Measurements from ENCODE around the gene ZFYVE21. TPM values are rescaled to one million over a fixed set of nuclear protein-coding genes. Genes with fewer than 3 reads are reported as not detected.

ZFYVE21 gene
- total RNA-seq, 1 experiment from 2014 or later: 36.2 TPM

DNA sequence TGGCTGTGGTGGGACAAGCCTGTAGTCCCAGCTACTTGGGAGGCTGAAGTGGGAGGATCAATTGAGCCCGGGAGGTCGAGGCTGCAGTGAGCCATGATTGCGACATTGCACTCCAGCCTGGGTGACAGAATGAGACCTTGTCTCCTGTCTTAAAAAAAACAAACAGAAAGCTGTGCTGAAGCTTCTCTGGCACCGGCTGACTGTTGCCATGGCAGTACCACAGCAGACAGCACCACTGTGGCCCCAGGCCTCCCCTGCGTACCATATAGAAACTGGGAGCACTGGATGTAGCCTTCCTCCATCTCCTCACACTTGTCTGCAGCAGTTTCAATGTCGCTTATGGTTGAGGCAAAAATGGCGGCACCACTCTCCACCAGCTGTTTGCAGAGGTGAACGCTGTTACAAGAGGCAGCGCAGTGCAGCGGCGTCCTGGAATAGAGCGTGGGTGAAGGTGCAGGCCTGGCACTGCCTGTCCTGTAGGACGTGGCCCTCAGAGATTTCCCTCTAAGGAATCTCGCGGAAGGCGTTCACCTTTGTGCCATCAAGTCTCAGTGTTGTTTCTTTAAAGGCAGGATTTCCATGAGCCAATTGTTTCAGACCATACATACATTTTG, 21.9 kb downstream of the ZFYVE21 start:
- no peak for DNase-seq (ENCODE audit: low read depth)

DNA sequence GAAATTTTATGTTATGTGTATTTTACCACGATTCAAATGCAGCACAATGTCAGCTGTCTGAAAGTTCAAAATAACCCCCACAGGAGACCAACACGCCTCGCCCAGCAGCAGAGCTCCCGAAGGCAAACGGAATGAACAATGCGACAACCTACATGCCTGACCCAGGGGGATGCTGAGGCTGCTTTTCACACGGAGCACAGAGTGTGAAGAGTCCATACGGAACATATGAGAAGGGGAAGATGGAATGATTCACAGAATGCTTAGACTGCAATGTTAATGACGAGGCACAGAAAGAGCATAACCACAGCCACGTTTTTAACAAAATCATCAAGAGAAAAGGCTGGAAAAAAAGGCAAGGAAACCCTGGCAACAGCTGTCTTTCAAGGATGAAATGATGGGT, 22.6 kb downstream of the ZFYVE21 start:
- no peak for DNase-seq (ENCODE audit: low read depth)

DNA sequence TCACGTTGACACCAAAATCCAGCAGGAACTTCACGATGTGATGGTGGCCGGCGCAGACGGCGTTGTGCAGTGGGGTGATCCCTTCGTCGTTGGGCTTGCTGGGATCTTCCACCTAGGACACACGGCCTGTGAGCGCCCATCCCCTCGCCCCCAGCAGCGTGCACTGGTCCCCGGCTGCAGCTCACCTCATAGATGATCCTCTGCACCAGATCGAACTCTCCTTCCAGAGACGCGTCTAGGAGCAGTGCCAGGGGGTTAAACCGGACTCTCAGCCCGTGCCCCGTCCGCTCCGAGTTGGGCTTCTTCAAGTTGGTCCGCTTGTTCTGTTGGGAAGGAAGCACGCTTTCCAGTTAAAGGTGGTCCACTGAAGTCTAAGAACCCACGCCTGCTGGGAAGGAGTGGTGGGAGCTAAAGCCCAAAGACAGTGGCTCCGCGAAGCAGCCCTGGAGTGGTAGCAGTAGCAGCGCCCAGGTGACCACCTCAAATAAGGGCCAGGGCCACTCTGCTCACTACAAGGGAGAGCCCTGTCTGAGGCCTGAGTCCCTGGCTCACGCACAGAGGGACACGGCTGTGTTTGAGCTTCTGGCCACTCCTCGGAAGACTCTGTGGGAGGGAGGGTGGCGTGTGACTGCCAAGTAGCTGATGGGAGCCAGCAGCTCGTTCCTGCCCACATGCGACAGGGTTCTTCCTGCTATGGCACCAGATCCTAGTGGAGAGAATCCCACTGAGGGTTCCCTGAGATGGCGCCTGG, 23.3 kb downstream of the ZFYVE21 start:
- DNase-seq (ENCODE audit: low read depth): no peak

DNA sequence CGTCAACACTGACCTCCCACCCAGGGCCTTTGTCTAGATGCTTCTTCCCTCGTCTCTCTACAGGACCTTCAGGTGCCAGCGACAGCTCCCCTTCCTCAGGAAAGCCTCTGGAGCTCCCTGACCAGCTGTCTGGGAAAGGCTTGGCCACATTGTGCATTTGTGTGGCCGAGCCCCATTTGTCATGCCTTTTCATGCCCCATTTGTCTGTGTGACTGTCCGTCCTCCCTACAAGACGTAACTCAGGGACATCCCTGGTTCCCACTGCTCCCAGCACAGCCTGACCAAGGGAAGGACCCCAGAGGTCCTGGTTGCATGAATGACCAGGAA, 23.8 kb downstream of the ZFYVE21 start:
- no peak for DNase-seq (ENCODE audit: low read depth)

DNA sequence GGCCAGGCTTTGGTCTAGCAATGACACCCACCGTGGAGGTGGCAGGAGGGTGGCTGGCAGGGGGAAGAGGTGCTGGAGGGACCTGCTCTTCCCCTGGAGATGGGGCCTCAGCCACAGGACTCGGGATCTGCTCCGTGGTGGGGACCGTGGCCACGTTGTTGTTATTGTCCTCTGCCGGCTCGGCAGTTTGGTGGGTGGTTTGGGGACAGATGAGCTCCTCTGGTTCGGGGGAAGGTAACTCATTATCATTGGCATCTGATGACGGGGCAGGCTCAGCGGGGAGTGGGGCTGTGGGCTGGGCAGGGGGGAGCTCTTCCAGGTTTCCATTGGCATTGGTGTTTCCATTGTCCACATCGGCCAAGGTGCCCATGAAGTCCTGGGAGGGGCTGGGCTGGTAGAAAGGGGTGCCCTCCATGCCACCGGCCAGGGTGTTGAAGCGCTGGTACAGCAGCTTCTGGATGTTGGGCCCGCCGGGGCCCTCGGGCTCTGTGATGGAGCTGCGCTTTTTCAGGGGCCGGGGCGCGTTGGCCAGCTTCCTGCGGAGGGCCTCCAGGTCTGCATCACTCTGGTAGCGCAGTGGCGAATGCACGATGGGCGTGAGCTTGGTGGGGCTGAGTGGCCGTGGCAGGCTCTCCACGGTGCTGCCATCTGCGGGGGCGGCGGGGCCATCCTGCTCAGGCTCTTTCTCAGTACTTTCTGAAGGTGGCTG, 24.3 kb downstream of the ZFYVE21 start:
- DNase-seq (ENCODE audit: low read depth): no peak

DNA sequence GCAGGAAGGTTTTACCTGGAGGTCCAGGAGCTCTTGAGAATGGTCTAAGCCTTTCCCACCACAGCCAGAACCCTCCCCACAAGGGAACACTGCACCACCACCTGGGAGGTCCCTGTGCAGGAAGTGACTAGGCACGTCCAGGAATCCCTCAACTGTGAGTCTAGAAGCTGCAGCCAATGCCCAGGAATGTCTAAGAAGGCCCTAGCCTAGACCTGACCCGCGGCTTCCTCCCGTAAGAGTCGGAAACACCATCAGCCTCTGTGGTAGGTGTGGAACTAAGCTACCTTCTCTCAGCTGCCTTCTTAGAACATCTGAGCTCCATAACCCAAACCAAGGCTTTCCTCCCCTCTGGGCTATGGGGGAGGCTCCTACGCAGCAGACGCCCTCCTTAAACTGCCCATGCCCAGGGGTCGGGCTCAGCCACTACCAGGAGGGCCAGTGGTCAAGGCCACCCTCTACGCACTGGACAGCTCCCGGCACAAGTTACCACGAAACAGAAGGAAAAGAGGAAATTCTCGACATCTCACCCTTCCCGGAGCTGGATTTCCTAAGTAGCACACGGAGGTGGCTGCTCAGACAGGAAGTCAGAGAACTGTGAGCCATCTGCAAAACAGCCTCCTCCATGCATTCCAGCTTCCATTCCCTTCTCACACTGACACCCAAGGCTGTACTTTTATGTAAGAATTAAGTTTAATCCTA, 25.5 kb downstream of the ZFYVE21 start:
- no peak for DNase-seq (ENCODE audit: low read depth)

DNA sequence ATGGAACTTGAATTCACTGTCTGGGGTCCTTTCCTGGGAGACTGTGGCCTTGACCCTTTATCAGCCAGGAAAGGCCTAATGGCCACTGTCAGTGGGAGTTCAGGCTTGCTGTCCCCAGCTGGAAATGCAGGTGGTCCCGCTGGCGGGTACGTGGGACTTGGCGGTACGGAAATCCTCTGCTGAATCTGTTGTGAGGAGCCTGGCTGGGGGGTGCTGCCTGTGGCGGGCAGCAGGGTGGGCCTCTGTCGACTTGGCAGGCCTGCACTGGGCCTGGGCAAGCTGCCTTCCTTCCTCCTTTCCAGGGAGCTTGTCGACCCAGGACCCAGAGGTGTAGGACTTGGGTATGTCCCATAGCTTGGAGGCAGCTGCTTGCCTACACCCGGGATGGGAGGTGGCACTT, 26.3 kb downstream of the ZFYVE21 start:
- DNase-seq (ENCODE audit: low read depth): no peak

DNA sequence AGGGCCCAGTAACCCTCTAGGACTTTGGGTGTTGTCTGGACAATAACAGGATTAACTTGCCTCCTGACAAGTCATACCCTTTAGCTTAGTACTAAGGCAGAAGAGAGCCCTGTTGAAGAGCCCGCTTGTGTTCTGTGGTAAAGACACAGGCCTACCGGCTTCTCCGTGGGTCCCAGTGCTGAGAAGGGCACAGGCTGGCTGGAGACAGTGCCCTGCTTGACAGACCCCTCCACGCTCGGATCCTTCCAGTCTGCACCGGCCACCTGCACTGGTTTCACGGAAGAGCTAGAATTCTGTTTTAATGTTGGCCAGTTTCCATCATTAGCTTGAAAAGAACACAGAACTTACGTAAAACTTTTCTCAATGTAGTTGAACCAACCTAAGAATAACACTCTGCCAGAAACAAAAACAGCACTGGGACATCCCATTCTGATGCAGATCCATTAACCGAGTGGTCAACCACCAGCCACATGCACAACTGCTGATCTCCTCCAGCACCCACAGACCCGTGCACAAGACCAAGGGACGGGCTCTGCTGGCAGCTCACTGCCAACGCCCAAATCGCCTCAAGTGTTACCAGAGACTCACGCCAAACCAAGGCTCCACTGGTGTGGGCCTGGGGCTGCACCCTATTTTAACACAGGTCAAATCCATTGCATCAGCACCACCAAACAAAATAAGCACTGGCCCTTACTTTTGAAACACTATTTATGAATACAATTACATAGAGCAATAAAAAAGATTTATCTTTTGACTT, 27.1 kb downstream of the ZFYVE21 start:
- no peak for DNase-seq (ENCODE audit: low read depth)

DNA sequence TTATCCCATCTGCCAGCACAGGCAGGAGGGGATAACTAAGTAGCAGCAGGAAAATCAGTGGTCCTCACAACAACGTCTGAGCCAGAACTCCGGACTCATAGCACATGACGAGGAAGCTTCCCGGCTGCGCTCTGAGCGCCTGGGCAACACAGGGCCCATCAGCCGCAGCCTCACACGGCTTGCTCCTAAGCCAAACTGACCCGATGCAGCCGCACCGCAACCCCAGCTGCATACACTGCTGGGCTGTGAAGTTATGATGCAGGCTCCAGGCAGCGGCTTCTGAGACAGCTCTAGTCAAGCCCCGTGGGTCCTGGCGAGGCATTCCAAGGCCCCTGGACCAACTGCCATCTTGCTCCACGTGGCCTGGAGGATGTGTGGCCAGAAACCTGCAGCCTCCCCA, 28.1 kb downstream of the ZFYVE21 start:
- DNase-seq (ENCODE audit: low read depth): no peak

DNA sequence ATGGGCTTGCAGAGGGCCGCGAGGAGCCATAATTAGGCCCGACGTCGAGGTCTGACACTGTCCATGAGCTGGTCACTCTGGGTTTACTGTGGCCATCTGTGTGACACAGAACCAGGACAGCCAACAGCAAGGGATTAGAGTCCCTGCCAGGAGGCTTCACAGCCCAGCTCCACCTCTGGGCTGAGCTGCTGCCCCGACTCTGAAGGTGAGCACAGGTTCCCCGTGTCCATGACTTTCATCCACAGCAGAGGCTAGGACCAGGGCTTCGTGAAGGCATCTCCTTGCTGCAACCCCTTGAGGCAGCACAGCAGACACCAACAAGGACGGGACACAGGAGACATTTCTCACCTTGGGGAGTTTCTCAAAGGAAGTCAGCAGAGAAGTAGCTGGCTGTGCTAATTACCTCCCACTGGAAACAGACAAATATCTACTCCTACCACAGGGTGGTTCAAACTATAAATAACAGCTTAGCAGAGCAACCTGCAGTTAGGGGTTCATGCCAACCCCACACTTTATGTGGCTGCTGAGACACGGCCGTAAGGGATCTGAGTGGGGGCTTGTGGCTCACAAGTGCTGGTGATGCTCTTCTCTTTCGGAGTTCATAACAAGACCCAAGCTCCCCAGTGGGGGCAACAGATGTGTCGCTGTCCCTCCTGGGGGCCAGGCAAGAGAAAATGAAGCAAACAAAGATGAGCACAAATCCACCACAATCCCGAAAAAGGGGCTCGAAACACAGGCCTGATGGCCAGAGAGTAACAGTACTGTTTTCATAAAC, 29.2 kb downstream of the ZFYVE21 start:
- no peak for DNase-seq (ENCODE audit: low read depth)

DNA sequence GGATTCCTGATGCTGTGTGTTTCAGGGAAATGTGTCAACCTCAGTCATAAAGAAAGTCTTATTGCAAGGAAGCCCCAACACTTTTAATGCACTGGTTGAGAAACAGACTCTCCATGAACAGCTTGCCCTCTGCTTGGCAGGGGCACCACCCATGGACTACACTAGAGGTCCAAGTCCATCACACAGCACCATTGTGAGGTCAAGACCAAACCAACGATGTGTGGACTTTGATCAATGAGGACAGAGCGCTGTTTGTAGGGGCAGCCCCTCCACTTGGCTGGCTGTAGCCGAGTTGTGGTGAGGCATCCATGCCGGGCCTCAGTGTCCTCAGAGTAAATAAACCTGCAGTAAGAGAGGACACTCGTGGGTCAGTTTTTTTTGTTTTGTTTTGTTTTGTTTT, 29.8 kb downstream of the ZFYVE21 start:
- DNase-seq (ENCODE audit: low read depth): no peak

DNA sequence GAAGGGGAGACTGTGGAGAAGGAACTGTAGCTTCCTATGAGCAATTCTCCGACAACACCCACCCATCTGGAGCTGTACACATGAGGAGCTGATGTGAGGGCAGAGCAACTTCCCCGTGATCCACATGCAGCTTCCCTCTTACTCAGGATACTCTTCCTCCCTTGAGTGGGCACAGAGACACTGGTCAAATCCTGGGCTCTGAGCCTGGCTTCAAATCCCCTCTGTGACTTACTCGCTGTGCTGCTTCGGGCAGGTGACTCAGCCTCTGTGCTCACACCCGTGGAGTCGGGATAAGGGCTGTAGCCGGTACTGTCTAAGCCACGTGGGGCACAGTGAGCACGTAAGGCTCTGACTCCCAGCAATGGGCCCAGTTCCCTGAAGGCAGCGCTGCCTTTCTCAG, 31.1 kb downstream of the ZFYVE21 start:
- peak; percentile 14 for DNase-seq (ENCODE audit: low read depth)

DNA sequence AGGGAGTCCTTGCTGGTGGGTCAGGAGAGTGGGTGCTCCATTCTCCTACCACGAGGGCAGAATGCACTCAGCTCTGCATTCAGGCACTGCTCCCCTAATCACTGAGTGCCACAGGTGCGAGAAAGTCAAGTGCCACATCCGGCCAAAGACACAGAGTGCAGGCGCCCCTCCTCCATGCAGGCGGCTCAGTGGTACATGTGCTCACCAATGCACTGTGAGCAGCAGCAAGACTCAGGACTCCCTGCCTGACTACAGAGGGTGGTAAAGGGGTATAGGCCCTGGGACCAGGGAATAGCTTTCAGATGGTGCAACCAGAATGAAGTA, 32.9 kb downstream of the ZFYVE21 start:
- DNase-seq (ENCODE audit: low read depth): no peak

DNA sequence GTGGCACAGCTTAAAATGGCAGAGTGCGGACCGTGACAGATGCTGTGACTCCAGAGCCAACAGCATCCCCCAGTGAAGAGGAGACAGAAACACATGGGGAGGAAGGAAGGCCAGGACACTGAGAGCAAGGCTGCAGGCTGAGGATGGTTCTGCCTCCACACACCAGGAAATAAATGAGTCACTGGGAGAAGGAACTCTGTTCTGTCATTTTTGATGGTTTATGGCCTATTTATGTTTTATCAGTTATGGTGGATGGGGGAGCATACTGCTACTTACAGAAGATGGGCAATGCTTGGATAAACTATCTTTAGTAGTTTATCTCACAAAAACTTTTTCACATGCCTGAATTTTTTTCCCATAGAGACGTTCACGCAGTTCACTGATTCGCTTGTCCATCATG, 33.8 kb downstream of the ZFYVE21 start:
- DNase-seq (ENCODE audit: low read depth): no peak

DNA sequence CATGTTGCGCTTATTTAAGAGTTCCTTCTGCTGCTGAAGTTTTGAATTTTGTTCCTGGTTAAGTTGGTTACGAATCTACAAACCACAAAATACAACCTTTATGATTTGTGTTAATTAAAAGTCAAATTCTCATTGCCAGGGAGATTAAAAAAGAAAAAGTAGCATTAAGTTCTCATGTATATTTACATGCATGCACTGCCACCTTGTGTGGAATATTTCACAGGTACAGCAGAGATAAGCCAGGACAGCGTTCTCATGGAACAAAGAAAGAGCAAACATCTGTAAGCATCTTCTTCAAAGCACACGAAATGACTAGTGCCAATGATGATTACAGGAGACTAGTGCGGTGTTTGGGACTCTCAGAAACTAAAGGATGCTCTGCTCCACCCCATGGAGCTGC, 34.2 kb downstream of the ZFYVE21 start:
- DNase-seq (ENCODE audit: low read depth): no peak

DNA sequence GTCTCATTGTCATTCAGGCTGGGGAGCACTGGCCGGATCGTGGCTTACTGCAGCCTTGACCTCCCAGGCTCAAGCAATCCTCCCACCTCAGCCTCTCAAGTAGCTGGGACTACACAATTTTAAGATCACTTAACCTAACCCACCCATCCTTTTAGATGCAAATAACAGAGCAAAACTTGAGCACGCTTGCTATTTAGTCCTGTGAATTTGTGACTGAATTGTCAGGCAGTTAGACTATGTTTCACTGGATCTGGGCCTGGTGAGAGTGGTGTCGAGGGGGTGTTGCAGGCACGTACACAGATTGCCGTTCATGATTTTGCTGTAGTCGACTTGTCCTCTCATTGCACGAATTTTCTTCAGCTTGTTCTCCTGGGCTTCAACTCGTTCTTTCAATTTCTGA, 38.2 kb downstream of the ZFYVE21 start:
- DNase-seq (ENCODE audit: low read depth): no peak

DNA sequence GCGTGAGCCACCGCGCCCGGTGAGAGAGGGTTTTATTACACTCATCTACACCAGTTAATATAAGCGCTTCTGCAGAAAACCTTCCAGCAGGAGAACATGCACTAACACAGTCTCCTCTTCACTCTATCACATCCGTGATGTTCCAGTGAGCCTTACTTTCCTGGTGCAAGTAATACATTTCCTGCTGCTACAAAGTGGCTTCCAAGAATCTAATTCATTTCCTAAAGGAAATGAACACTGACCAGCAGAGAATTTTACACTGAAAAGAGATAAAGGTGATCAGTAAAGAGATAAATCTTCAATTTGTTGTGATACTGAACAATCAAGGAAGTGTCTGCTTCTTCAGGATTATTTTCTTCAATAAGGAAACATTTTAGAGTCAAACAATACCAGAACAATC, 39.5 kb downstream of the ZFYVE21 start:
- no peak for DNase-seq (ENCODE audit: low read depth)

DNA sequence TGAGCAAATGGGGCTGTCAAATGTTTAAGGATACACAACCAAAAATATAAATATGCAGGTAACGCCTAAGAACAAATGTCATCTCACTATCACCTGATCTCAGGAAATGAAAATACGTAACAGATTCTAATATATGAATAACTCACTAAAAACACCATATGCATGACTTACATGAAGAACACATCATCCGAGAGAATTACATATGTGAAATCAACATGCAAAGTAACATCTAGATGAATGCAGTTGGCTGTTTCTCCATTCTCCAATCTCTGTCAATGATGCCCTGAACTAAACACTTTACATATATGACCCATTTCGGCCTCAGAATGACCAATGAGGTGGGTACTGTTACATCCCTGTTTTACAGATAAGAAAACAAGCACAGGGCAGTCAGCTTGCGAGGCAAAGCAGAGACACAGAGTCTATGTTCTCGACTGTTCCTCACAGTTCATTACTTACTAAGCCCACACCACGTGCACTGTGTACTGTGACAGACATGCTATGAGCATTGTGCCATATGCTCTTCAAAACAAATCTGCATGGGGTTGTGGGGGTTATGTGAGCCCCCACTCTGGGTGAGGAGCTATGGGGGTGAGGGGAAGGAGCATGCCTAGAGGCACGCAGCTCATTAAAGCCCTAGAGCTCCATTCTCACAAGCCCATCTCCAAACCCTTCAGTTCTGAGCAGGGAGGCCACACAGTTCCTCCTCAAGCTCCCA, 42.6 kb downstream of the ZFYVE21 start:
- DNase-seq (ENCODE audit: low read depth): no peak

DNA sequence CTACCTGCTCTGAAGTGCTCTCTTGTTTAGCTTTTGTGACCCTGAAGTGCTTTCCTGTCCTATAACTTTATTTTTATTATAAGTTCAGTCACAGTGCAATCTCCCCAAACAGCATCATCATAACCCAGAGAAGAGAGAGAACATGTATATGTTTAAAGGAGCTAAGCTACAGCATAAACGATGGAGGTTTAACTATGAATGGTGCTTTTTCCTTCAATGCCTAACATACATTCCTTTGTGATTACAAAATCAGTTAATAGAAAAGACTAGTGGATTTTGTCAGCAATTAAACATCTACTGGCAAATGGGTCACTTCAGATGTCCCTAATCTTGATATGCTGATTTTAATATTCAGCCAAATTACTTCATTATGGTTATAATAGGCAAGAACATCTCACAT, 46.4 kb downstream of the ZFYVE21 start:
- DNase-seq (ENCODE audit: low read depth): no peak

DNA sequence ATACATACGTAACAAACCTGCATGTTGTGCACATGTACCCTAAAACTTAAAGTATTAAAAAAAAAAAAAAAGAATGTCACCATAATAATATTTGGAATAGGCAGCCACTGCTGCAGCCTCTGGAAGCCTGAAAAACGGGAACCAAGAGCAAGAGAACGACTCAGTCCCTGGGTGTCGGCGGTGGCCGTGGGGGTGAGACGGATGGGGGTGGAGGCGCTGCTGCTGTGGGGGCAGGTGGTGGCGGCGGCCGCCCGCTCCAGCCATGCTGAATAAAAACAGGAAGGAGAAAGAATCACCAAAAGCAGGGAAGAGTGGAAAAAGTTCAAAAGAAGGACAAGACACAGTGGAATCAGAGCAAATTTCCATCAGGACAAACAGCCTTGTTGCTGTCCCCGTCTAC, 46.9 kb downstream of the ZFYVE21 start:
- no peak for DNase-seq (ENCODE audit: low read depth)

Data from LHCN-M2 (cell line).